ENCODE measurements around the gene CUX1.
"Not testable (repeated sequence)": the region's sequence is repeated elsewhere in the genome, so short reads cannot be mapped to it uniquely, and the experiment has no call there.

The CUX1 gene

GRCh38 chr7:101865455-101865854, 48.0 kb downstream of the CUX1 start:
- no peak for DNase-seq (ENCODE audit: low read depth)
- H3K4me3 ChIP-seq (ENCODE audit: control insufficient read depth, low read depth, low read length), result no peak overlapping the region
- no peak for TF ChIP-seq CTCF (conservative IDR thresholded peaks at IDR 0.05; ENCODE audit: control insufficient read depth, insufficient read depth, low read depth, low read length)

GRCh38 chr7:101866328-101866727, 48.9 kb downstream of the CUX1 start:
- DNase-seq (ENCODE audit: low read depth), result no peak
- TF ChIP-seq CTCF (conservative IDR thresholded peaks at IDR 0.05; ENCODE audit: control insufficient read depth, insufficient read depth, low read depth, low read length), result no peak
- no peak overlapping the region for H3K4me3 ChIP-seq (ENCODE audit: control insufficient read depth, low read depth, low read length)

GRCh38 chr7:101867265-101867664, 49.8 kb downstream of the CUX1 start:
- H3K4me3 ChIP-seq (ENCODE audit: control insufficient read depth, low read depth, low read length), result no peak overlapping the region
- no peak for TF ChIP-seq CTCF (conservative IDR thresholded peaks at IDR 0.05; ENCODE audit: control insufficient read depth, insufficient read depth, low read depth, low read length)
- DNase-seq (ENCODE audit: low read depth), result no peak

GRCh38 chr7:101867681-101868080, 50.3 kb downstream of the CUX1 start:
- not testable (repeated sequence) for DNase-seq (ENCODE audit: low read depth); H3K4me3 ChIP-seq (ENCODE audit: control insufficient read depth, low read depth, low read length)

GRCh38 chr7:101868191-101868950, 50.9 kb downstream of the CUX1 start:
- H3K4me3 ChIP-seq (ENCODE audit: control insufficient read depth, low read depth, low read length), result no peak overlapping the region
- TF ChIP-seq CTCF (conservative IDR thresholded peaks at IDR 0.05; ENCODE audit: control insufficient read depth, insufficient read depth, low read depth, low read length), result no peak
- no peak for DNase-seq (ENCODE audit: low read depth)

GRCh38 chr7:101869026-101869900, 51.8 kb downstream of the CUX1 start:
- no peak for DNase-seq (ENCODE audit: low read depth)
- no peak overlapping the region for H3K4me3 ChIP-seq (ENCODE audit: control insufficient read depth, low read depth, low read length)
- no peak for TF ChIP-seq CTCF (conservative IDR thresholded peaks at IDR 0.05; ENCODE audit: control insufficient read depth, insufficient read depth, low read depth, low read length)

- H3K4me3 ChIP-seq (ENCODE audit: control insufficient read depth, low read depth, low read length), result no peak overlapping the region
- no peak for TF ChIP-seq CTCF (conservative IDR thresholded peaks at IDR 0.05; ENCODE audit: control insufficient read depth, insufficient read depth, low read depth, low read length)
Measured at GRCh38 chr7:101869901-101870290, 52.5 kb downstream of the CUX1 start.

More at GRCh38 chr7:101869901-101870290, 52.5 kb downstream of the CUX1 start:
- no peak for DNase-seq (ENCODE audit: low read depth)

Data from fibroblast of mammary gland (primary cell).